Activated naive CD4-positive, alpha-beta T cell treated with anti-CD3 and anti-CD28 coated beads, Interleukin-2, amount 50 U/mL, for 16 hours (primary cell): Measurements from ENCODE around the gene RAB26.
A peak's percentile ranks its signal among the peaks of the same experiment; 100 is the strongest.

Experiments used
- DNase-seq: peaks from one replicate; pipeline ENCODE4 v3.0.0-alpha.2; 2020

Gene RAB26

DNA sequence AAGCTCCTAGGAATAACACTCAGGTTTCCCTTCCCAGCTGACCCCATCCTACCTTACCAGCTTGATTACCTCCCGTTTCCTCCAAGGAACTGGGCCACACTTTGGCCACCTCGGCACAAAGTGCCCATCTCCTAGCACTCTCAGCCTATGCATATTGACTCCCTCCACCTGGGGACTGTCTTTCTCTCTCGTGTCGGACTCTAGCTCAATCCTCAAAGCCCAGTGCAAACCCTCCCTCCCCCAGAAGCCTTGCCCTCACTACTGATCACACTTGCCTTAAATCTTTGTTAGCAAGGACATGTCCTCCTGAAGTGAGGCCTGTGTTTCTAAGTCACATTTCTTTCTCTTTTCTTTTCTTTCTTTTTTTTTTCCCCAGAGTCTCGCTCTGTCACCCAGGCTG is 2.6 kb upstream of the RAB26 start:
- no peak for DNase-seq

DNA sequence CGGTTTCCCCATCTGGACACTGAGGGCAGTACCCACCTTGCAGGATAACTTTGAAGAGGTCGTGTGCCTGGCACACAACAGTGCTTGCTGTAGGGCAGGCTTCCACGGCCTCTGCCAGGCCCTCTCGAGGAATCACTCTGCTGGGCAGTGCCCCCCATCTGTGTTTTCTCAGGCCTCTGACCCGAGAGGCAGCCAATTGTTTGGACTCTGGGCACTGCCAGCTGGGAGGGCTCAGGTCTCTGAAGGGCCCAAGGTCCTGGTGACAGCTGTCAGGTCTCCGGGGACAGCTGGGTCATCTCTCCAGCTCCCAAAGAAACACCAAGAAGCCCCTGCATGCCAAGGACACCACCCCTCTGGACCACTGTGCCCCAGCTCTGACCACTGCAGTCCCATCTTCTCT is 1.0 kb upstream of the RAB26 start:
- DNase-seq, result no peak

DNA sequence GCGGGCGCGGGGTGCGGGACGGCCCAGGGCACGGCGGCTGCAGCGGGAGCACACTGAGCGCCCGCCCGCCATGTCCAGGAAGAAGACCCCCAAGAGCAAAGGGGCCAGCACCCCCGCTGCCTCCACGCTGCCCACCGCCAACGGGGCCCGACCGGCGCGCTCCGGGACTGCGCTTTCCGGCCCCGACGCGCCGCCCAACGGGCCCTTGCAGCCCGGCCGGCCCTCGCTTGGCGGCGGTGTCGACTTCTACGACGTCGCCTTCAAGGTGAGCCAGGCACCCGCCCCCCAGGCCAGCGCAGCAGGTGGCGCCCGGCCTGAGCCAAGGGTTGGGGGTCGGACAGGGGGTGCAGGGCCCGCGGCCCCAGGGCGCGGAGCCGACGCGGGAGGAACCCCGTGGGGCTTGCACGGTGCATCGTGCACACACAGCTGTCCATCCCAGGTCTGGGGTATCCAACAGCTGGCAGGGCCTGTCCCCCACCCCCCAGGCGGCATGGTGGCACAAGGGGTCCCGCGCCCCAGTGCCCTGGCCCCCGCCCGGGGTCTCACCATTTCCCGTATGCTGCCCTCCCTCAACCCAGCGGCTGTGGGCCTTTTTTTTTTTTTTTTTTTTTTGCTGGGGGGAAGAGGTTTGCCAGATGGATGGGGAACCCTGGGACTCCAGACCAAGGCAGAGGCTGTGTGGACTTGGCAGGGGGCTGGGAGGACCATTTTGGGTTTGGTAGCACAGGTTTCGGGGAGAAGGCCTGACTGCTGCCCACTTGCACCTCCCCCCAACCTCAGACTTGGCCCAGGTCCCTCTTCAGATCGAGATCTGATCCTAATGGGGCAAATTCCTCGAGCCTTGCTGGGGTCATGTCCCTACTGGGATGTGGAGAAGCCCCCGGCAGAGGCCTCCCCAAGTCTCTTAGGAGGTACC is 547 bp downstream of the RAB26 start:
- no peak for DNase-seq

DNA sequence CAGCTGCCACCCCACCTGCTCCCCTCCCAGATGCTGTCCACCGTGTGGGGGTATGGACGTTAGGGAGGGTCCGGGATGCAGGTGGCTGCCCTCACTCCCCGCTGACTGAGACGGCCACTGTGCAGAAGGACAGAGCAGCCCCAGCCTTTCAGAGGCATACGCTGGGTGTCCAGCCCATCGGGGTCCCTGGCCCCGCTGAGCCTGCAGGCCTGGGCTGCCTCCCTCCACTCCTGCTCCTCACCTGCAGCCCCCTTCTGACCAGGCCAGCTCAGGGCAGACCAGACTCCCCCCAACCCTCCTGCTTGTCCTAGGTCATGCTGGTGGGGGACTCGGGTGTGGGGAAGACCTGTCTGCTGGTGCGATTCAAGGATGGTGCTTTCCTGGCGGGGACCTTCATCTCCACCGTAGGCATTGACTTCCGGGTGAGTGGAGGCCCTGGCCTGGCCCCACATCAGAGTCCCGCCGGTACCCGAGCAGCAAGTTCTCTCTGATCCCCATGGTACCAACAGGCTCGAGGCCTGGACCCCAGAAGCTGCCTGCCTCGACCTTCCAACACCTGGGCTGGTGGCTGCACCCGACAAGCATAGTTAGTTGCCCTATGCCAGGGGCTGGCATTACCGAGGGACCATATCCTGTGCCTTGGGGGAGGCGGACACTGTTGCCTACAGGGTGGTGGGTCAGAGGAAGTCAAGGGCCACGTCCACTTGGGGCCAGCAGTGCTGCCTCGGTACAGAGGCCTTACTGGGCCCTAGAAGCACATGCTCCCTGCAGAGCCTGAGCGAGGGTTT is 1.4 kb downstream of the RAB26 start:
- peak; percentile 13 for DNase-seq

DNA sequence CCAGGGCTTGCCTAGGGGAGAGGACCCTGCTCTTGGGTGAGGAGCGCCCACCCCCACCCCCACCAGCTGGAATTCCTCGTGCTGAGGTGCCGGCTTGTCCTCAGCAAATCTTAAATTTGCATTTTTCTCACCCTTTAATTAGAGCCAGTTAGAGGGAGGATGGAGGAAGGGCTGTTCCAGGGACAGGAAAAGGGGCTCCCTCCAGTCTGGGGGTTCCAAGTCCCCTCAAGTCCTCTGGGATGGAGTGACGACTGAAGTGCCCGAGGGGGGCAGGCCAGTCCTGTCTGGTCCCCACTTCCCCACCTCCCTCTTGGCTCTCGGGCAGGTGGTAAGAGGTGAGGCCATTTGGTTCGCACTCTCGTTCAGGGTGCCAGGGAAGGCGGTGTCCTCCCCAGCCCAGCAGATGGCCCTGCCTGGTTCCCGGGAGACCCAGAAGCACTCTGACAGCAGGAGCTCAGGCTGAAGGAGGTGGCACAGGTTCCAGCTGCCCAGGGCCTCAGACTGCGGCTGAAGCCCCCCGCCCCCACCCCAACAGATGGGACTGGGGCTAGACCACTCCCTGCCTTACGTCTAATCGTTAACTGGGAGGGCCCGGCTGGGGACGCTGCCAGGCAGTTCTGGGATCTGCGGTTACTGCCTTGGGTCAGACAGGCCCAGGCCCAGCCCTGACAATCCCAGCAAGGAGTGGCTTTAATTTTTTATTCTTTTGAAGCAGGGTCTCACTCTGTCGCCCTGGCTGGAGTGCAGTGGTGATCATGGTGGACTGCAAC is 2.2 kb downstream of the RAB26 start:
- peak; percentile 20 for DNase-seq

DNA sequence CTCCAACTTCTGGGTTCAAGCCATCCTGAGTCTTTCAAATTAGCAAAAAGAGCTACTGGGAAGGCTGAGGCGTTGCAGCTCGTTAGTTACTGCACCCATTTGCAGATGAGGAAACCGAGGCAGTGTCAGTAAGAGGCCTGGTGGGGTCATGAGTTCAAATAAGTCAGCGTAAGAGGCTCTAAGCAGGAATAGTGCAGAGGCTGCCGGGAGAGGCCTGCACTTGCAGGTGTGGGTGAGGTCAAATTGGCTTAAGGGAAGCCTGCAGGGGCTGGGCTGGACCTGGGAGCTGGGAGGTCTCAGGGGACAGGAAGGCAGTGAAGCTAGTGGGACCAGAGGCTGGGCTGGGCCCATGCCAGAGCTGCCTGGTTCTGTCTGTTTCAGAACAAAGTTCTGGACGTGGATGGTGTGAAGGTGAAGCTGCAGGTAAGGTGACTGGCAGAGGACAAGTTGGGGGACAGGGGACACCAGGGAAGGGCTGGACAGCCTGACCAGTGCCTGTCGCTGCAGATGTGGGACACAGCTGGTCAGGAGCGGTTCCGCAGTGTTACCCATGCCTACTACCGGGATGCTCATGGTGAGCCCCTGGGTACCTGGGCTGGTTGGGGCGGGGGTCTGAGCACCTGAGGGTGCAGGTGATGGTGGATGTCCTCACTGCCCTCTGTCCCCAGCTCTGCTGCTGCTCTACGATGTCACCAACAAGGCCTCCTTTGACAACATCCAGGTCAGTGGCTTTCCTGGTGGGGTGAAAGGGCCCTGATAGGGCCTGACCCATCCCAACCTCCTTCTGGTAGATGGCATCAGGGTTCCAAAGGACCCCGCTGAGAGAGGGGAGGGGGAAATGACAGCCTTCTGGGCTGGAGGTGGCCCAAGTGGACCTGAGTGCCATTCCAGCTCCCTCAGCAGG is 3.0 kb downstream of the RAB26 start:
- DNase-seq, result peak; percentile 13

DNA sequence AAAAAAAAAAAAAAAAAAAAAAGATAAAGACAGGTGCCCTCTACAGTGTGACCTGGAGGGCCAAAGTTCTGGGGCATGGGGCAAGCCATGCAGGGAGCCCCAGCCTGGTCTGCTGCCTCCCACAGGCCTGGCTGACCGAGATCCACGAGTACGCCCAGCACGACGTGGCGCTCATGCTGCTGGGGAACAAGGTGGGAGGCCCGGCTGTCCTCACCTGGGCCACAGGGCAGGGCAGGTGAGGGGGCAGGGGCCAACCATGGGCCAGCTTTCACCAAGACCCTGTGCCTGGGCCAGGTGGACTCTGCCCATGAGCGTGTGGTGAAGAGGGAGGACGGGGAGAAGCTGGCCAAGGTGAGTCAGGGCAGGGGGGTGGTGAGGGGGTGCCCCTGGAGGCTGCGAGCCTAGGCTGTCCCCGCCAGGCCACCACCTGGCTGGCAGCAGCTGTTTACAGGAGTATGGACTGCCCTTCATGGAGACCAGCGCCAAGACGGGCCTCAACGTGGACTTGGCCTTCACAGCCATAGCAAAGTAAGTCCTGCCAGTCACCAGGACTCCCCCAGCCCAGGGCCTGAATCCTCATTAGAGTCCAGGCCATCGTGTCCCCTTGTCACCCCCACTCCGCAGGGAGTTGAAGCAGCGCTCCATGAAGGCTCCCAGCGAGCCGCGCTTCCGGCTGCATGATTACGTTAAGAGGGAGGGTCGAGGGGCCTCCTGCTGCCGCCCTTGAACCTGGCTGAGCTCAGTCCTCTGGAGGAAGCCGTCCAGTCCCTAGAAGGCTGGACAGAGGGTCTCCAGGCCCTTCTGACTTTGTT is 4.5 kb downstream of the RAB26 start:
- peak; percentile 53 for DNase-seq

DNA sequence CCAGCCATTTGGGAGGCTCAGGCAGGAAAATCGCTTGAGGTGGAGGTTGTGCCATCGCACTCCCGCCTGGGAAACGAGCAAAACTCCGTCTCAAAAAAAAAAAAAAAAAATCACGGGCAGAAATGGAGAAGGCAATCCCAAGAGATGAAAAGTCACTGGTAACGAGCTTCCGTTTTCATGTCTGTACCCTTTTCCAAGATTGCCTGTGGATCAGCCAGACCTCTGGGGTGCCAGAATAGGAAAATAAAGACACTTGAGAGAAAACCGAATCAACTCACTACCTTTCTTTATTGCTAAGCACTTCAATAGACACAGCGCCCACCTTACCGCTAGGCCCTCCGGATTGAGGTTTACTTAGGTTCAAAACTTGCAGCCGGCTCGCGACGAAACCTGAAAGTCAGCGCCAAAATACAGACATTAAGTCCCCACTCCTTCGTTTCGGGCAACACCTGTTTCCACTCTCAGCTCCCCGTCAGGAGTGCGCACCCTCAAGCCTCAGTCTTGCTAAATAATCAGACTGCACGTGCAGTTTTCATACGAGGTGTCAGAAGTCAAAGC is 6.2 kb downstream of the RAB26 start:
- DNase-seq, result peak; percentile 48

DNA sequence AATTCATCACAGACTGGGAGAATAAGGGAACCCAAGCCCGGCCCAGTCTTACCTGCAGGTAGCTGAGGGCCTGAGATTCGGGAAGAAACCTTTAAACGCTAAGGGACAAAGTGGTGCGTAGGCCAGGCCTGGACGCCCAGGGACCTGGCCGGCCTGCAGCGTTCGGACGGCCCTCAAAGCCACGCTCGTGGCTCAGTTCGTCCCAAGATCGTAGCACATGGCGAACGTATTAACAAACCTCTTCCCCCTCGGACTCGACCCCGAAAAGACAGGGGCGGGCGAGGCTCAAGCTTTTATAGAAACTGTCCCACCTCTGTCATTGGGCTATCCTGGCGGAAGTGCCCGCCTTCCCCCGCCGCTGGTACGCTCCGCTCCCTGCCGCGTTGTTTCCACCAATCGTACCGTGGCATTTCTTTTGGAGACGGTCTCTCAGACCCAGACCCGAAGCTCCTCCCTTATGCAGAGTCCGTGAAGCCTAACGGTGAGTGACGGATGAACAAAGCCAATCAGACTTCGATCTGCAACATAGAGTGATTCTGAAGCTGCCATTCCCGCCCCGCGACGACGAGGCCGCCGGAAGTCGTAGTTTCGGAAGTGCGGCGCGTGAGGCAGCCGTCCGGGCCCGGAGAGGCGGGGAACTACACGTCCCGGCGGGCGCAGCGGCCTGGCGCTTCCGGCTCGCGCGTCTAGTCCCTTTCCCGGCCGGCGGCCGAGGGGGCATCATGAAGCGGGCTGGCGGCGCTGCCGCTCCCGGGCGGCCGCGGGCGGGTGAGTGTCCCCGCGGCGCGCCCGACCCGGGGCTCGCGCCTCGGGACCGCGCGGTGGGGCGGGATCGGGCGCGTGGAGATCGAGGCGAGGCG is 6.9 kb downstream of the RAB26 start, which contains the start of gene TRAF7:
Gene TRAF7 (plus strand): TSS at position 692 of the 860 bp plus-strand sequence. CDS start 8,139 bp downstream, outside the sequence.
- DNase-seq, result peak; percentile 96

DNA sequence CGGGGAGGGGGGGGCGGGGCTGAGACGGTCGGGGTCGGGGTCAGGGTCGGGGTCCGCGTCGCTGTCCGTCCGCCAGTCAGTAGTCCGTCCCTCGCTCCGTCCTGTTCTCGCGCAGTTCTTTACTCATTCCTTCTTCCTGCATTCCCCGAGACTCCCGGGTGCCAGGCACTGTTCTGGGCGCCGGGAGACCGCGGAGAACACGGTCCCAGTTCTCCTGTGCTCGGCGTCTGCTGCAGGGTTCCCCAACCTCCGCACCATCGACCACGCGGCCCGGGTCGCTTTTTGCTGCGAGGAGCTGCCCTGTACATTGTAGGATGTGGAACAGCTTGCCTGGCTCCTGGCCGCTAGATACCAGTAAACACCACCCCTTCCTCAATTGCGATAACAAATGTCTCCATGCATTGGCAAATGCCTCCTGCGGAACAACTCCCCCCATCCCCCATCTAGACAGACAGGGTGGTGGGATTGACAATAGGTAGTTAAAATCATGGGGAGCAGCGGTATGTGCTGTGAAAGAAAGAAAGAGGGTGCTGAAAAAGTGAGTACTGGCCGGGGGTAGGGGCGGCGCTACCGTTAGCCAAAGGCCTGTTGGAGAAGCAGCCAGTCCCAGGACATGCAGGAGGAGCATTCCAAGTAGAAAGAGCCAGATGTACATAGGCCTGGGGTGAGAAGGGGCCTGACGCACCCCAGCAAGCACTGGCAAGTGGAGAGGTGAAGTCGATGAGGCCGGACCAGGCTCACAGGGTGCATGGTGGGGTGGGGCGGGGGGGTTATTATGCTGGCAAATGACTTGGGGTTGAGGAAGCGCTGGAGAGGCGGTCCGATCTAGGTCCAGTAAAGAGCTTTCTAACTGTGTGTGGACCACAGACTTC is 7.8 kb downstream of the RAB26 start:
- no peak for DNase-seq

DNA sequence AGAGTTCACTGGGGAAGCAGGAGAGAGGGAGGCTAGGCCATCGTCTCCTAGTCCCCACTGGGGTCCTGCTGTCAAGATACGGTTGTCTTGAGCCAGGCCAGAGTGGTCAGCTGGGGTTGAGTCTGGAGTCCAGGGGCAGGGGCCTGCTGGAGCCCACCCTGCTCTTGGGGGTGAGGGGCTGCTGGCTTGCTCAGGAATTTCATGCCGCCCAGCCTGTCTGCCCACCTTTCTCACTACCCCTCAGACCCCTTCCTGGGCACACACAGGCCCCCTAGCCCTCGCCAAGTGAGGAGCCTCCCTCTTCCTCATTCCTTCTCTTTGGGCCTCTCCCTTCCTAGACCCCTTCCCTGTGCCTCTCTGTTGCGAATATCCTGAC is 8.4 kb downstream of the RAB26 start:
- no peak for DNase-seq

DNA sequence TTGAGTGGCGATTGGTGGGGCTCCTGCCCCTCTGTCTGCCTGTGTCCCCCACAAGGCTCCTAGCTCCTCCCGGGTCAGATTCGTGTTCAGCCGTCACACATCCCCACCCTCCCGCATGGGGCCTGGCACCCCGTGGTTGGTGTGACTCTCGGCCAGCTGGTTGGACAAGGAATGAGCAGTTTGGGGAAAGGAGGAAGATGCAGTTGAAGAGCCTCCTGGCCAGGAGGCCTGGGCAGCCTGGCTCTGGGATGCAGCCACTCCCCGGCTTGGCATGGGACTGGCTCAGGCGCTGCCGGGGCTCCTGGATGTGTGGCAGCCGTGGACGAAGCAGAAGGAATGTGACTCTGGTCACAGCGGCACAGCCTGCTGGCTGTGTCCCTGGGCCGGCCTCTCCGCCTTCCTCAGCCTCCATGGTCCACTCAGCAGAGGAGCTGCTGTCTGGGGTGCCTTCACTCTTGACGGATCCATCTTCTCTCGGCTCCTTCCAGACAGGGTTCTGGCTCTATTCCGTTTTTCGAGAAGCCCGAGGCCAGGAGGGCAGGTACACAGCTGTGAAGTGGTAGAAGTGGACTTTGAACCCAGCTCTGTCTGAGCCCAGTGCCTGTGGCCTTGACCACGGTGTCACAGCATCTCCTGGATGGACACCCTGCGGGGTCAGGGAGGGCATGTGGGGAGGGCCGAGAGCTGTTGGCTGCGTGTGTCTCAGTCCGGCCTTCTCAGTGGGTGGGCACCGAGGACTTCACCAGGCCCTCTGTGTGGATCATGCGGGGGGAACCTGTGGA is 9.2 kb downstream of the RAB26 start:
- DNase-seq, result no peak

DNA sequence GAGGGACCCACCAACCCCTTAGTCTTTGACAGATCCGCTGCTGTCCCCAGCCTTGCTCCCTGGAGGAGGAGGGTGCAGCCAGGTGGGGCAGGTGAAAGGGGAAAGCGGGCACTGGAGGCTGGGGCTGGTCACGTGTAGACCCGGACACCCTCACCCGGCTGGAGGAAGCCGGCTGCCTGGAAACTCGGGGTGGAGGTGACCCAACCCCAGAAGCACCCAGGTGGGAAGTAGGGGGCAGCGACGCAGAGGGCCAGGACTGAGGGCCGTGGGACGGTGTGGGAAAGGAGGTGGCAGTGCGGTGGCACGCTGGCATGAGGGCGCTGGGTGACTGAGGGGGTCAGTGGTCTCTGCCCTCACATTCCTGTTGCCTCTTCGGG is 9.8 kb downstream of the RAB26 start:
- DNase-seq, result no peak

DNA sequence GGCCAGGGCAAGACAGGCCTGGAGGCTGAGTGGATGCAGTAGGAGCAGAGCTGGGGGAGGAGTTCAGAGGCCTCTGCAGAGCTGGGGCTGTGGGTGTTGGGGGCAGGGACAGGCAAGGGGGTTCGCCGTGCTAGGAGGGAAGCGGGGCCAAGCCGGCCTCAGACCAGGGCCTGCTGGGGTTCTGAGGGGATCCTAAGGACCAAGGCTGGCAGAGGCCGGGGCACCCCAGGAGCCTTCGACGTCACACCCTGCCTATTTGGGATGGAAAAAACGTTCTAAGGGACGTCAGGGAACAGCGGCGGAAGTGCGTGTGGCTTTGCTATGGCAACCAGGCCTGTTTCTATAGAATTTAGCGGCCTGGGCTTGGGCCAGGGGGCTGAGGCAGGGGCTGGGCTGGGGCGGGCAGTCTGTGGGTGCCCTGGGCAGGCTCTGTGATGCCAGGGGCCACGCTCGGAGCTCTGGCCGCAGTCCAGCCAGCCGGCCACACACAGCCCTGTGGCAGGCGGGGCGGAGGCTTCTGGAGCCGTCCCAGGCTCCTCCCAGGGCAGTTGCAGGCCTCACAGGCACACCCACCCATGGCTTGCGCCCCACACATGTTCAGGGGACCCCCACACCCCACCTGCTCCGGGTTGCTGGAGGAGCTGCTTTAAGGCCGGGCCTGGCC is 10.9 kb downstream of the RAB26 start:
- DNase-seq, result no peak

DNA sequence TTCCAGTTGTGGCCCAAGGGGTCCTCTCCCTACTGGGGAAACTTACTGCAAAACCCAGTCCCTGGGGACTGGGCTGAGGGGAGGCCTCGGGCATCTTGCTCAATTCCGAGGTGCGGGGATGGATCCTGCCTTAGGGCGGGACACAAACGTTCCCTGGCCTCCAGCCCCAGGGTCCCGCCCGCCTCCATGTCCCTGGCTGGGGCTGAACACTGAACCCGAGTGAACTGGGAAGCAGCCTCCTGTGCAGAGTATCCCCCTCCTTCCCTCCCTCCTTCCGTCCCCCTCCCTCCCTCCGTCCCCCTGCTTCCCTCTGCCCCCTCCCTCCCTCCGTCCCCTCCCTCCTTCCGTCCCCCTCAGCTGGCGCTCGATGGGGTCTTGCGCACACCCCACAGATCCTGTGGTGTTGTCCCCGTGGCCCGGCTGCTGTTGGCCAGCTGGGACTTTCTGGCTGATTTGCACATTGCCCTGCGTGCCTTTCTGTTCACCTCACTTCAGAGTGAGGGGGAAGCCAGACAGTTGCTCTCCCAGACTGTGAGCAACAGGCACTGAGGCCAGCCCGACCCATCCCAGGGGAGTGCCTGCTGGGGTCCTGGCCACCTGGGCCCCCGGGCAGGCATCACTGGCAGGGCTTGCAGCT is 12.6 kb downstream of the RAB26 start:
- DNase-seq, result no peak

DNA sequence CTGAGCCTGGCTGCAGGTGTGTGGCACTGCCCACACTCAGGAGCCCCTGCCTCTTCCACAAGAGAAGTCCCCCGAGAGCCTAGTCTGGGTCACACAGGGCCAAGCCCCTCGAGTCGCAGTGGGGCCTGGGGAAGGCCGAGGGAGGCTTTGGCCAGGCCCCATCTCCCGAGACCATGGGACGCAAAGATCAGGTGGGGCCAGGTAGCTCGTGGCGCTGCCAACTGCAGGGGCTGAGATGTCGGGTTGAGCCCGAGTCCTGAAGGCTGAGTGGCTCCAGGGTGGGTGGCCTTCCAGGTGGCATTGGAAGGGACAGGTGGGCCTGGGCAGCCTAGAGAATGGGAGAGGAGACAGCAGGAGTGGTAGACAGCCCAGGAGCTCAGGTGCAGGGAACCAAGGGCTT is 13.5 kb downstream of the RAB26 start:
- DNase-seq, result no peak

DNA sequence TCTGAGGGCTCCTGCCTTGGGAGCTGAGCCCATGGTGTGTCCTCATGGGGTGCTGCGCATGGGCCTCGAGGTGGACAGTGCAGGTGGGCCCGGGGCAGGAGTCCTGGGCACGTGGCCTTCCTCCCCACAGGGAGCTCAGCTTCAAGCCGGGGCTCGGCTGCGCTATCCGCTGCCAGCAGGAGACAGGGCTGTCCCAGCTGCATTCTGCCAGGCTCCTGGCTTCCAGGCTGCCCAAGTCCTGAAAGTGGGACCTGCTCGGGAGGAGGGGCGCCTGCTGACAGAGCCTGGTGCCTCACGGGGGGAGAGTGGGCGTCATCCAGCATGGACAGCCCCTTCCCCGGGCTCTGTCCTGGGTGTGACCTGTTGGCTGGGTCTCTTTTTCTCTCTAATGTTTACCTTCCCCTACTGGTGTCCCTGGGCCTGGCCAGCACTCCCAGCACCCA is 14.3 kb downstream of the RAB26 start:
- DNase-seq, result no peak
